HS-27A (cell line): ENCODE results near the gene PPP1R10.
"Not testable (repeated sequence)": the region's sequence is repeated elsewhere in the genome, so short reads cannot be mapped to it uniquely, and the experiment has no call there.

Experiments
- DNase-seq: peaks from one replicate; pipeline ENCODE4 v3.0.0-alpha.2; 2012; ENCODE audit warnings: low read depth, missing footprints

The PPP1R10 gene

GRCh38 chr6:30616811-30617564, at the start of gene PPP1R10:
Gene PPP1R10 (minus strand): TSS chr6:30617243. CDS start chr6:30609944, 7,299 bp downstream.
- DNase-seq, result peak; percentile 100

GRCh38 chr6:30666300-30666699, 49.3 kb upstream of the PPP1R10 start:
- not testable (repeated sequence) for DNase-seq

- no peak for DNase-seq
Observed at GRCh38 chr6:30664994-30665767, 48.1 kb upstream of the PPP1R10 start.

DNA sequence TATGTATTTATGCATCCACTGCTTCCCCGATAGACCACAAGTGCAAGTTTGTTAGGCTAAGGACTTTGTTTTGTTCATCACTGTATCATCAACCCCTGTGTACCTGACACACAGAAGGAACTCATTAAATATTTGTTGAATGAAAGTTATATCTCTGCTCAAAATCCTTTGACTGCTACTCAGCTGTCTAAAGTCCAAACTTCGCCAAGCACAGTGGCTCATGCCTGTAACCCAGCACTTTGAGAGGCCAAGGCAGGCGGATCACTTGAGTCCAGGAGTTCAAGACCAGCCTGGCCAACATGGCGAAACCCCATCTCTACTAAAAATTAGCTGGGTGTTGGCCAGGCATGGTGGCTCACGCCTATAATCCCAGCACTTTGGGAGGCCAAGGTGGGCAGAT, 40.9 kb upstream of the PPP1R10 start:
- DNase-seq, result not testable (repeated sequence)

DNA sequence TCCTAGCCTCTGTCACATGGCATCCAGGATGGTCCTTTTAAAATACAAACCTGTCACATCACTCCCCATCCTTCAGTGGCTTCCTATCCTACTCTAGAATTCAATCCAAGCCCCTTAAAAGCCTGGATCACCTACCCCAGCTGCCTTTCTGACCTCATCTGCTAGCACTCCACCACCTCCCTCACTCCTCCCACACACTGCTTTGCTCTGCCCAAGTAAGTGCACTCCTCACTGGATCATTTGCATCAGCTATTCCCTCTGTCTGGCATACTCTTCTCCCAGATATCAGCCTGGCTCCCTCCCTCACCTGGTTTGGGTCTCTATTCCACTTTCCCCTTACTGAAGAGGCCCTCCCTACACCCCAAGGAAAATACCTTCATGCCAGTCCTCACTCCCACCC, 40.4 kb upstream of the PPP1R10 start:
- DNase-seq, result no peak

GRCh38 chr6:30656513-30656912, 39.5 kb upstream of the PPP1R10 start:
- DNase-seq, result no peak

- DNase-seq, result no peak
Observed at GRCh38 chr6:30655743-30656094, 38.7 kb upstream of the PPP1R10 start.

- DNase-seq, result no peak
Observed at GRCh38 chr6:30654798-30655742, 38.0 kb upstream of the PPP1R10 start.

DNA sequence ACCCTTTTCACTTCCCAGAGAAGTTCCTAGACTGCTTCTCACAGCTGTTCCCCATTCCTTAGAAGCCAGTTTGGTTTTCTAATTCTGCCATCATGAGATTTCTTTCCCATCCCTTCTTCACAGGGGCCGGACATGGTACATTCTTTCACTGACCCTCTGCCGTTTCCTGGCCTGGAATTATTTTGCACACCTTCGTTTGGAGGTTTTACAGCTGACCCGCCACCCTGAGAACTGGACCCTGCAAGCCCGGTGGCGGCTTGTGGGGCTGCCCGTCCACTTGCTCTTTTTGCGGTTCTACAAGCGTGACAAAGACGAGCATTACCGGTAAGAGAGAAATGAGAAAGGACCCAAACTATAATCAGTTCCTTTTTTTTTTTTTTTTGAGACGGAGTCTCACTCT, 34.1 kb upstream of the PPP1R10 start:
- DNase-seq, result no peak

GRCh38 chr6:30647242-30648116, 30.4 kb upstream of the PPP1R10 start:
- DNase-seq, result no peak

DNA sequence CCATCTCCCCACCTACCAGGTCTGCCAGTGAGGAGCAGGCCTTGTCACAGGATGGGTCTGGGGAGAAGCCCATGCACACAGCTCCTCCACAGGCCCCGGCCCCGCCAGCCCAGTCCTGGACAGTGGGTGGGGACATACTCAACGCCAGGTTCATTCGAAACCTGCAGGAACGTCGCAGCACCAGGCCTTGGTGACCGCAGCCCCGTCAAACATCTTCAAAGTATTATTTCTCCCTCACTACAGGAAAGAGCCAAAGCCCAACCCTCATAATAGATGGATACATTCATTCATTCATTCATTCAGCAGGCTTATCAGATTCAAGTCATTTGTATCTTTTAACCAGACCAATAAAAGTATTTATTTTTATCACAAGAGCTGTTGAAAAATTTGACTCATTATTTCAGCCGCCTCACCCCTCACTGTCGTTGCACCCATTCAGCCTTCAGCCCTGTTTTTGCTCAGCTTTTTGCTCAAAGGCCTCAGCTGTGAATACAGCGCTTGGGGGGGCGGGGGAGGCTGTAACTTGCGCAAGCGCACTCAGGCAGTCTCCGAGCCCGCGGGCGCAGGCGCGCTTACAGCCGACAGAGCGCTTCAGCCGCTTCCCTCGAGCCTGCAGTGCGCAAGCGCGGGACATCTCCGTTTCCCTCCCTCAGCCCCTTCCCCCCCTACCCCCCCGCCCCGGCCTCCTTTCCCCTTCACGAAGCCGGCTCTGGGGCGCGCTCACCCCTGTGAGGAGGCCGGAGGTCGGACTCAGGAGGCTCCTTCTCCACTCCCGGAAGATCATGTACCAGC, 29.6 kb upstream of the PPP1R10 start, which contains the start of gene C6orf136:
Gene C6orf136 (plus strand): TSS at position 684 of the 792 bp plus-strand sequence. CDS start 99 bp downstream, at position 783.
- DNase-seq, result peak; percentile 81

GRCh38 chr6:30645989-30646388, 28.9 kb upstream of the PPP1R10 start:
- no peak for DNase-seq

DNA sequence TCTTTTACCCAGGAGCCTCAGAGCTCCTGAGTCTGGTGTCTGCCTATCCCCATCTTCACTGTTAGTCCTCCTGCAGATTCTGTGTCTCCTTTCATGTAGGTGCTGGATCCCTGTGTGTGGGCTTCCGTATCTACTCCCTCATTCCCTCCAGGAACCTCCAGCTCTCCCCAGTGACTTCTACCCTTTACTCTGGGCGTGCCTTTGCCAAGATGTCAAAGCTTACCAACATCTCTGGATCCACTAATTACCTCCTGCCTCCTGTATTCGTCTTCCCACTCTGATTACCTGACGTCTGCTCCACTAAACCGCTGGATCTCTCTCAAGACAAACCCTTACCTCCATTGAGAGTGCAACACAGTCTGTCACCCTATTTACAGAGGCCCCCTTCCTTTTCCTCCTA, 27.7 kb upstream of the PPP1R10 start:
- DNase-seq, result no peak

GRCh38 chr6:30643656-30644055, 26.6 kb upstream of the PPP1R10 start:
- no peak for DNase-seq

GRCh38 chr6:30641048-30641447, 24.0 kb upstream of the PPP1R10 start:
- DNase-seq, result no peak

DNA sequence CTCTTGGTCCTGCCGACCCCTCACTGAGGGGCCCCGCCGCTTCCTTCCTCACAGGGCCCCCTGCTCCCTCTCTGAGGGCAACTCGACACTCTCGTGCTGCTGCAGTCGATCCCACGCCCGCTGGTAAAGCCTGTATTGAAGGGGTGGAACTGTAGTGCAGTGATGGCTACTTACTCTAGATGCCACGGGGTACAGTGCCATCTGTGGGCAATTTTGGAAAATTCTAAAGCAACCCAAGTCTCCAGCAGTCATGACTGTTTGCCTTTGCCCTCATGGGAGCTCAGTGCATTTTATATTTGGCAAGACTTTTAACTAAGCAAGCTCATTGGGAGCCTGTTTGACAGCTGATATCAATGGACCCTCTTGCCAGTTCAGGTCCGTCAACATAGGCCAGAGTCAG, 23.4 kb upstream of the PPP1R10 start:
- no peak for DNase-seq

- no peak for DNase-seq
Observed at GRCh38 chr6:30635834-30636233, 18.8 kb upstream of the PPP1R10 start.

GRCh38 chr6:30626484-30627366, 9.7 kb upstream of the PPP1R10 start, which contains the start of gene ATAT1:
Gene ATAT1 (plus strand): TSS chr6:30626874.
- no peak for DNase-seq

- no peak for DNase-seq
Observed at GRCh38 chr6:30625511-30625910, 8.5 kb upstream of the PPP1R10 start.
